Measurements from ENCODE around the gene PPP1R37. TPM values are rescaled to one million over a fixed set of nuclear protein-coding genes. Genes with fewer than 3 reads are reported as not detected.
A peak's percentile ranks its signal among the peaks of the same experiment; 100 is the strongest.

PPP1R37 gene
- total RNA-seq, 2 experiments from 2014 or later = 10.2 to 10.3 TPM

DNA sequence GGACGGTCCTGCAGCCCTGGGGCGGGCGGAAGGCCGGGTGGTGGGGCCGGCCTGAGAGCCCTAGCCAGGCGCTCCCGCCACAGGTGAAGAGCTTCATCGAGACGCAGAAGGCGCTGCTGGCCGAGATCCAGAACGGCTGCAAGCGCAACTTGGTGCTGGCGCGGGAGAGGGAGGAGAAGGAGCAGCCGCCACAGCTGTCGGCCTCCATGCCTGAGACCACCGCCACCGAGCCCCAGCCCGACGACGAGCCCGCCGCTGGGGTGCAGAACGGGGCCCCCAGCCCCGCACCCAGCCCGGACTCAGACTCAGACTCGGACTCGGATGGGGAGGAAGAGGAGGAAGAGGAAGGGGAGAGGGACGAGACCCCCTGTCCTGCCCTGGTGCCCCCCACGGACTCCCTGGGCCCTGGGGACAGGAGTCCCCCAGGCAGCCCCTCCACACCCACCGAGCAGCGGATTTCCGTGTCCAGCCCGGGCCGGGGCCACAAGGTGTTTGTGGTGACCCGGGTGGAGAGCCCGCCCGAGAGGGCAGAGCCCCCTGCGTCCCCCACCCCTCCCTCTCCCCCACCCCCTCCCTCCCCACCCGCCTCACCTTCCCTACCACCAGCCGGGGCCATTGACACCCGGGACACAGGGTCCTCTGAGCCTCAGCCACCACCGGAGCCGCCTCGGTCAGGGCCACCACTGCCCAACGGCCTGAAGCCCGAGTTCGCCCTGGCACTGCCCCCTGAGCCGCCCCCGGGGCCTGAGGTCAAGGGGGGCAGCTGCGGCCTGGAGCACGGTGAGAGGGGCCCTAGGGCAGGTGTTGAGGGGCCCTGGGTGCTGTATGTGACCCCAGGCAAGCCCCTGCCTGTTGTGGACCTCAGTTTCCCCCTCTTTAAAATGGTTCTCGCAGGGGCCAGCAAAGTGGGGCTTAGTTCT, 52.6 kb downstream of the PPP1R37 start:
- Mint-ChIP-seq H3K27me3 (ENCODE audit: low read depth) (no peaks in the 10 kb centered on the region), H3K4me3 (no peak overlapping the region), H3K36me3 (ENCODE audit: low read depth) (peaks cover 5% of the 10 kb centered on the region), H3K9me3 (no peaks in the 10 kb centered on the region), H3K4me1 (ENCODE audit: low read depth) (peaks cover 2% of the 10 kb centered on the region), H3K27ac (no peak overlapping the region)
- no peak for DNase-seq
- CTCF ChIA-PET = no interaction called here
- intact Hi-C loops (cut with micrococcal nuclease) = no loop called here

DNA sequence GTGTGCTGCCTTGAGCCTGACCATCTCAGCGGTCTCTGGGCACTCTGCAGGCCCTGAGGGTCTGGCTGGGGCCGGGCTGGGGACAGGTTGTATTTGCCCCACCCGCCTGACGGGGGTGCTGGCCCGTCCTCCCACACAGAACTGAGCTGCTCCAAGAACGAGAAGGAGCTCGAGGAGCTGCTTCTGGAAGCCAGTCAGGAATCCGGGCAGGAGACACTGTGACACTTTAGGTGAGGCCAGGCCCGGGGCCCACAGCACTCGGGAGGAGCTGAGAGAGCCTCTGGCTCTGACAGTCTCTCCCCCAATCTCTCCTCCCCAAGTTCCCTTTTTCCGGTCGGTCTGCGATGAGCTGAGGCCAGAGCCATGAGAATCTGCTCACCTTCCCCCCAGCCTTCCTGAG, 53.3 kb downstream of the PPP1R37 start:
- intact Hi-C loops (cut with micrococcal nuclease) = no loop called here
- Mint-ChIP-seq H3K9me3 (no peaks in the 10 kb centered on the region), H3K27ac (no peak overlapping the region), H3K4me1 (ENCODE audit: low read depth) (peaks cover 2% of the 10 kb centered on the region), H3K4me3 (no peak overlapping the region), H3K36me3 (ENCODE audit: low read depth) (peaks cover 5% of the 10 kb centered on the region), H3K27me3 (ENCODE audit: low read depth) (no peaks in the 10 kb centered on the region)
- CTCF ChIA-PET = no interaction called here
- no peak for DNase-seq

DNA sequence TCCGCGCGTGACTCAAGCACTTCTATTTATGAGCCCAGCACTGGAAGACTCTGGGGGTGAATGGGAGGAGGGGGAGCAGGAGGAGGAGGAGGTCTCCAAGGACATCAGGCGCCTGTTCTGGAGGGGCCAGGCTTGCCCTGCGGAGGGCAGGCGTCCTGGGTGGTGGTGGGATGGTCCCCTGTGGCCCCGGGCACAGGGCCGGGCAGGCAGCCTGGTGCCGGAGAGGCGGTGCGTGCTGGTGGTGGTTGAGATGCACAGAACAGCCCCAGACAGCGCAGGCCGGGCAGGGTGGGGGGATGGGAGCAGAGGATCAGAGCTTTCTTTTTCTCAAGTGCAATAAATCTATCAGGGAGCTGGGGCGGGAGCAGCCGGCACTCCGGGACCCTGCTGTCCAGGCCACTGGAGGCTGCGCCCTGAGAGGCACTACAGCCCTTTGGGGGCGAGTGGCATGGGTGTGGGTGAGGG, 53.8 kb downstream of the PPP1R37 start:
- Mint-ChIP-seq H3K4me3 (no peak overlapping the region), H3K4me1 (ENCODE audit: low read depth) (peaks cover 5% of the 10 kb centered on the region), H3K27me3 (ENCODE audit: low read depth) (peaks cover 4% of the 10 kb centered on the region), H3K9me3 (no peaks in the 10 kb centered on the region), H3K36me3 (ENCODE audit: low read depth) (peaks cover 8% of the 10 kb centered on the region), H3K27ac (no peak overlapping the region)
- CTCF ChIA-PET = no interaction called here
- DNase-seq = no peak
- intact Hi-C loops (cut with micrococcal nuclease) = no loop called here

DNA sequence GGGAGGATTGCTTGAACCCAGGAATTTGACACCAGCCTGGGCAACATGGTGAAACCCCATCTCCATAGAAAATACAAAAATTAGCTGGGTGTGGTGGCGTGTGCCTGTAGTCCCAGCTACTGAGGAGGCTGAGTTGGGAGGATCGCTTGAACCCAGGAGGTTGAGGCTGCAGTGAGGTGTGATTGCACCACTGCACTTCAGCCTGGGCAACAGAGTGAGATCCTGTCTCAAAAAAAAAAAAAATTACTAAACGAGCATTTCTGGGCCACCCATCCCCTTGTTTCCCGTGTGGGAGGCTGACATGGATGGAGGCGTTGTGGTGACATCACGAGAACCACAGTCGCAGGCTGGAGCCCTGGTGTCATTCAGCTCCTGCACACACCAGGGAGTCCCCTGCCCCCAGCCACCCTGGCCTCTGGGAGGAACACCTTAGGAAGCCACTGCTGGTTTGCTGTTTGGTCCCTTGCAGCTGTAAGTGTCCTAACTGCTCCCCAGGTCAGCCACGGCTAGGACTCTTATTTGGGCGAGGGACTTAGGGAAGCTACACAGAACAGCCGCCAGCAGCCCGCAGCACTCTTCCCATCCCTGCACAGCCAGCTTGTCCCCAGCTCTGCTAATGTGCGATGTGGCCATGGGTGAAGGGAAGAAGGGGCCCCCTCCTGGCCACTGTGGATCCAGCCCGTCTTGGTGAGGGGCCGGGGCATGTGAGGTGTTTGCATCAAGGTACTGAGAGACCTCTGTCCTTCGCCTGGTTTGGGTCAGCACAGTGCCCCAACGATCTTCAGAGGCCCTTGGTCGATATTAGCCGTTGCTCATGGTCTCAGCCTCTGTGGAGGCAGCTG, 55.1 kb downstream of the PPP1R37 start:
- H3K27ac Mint-ChIP-seq = no peak overlapping the region
- H3K4me1 Mint-ChIP-seq (ENCODE audit: low read depth) = peaks cover 11% of the 10 kb centered on the region
- peaks cover 5% of the 10 kb centered on the region for H3K36me3 Mint-ChIP-seq (ENCODE audit: low read depth)

DNA sequence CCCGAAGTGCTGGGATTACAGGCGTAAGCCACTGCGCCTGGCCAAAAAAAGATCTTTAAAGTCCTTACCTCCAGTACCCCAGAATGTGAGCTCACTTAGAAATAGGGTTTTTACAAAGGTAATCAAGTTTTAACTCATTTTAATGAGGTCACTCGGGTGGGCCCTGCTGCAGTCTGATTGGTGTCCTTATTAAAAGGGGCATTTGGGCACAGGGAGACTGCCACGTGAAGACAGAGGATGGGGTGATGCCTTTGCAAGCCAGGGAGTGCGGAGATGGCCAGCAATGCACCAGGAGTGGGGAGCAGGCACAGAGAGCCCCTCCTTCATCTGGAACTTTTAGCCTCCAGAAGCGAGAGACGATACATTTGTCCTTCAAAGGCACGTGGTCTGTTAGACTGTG, 56.1 kb downstream of the PPP1R37 start:
- CTCF ChIA-PET = interaction anchor here (0.6 to 0.9 kb wide), 2 partner anchors 15 to 733 kb away, joined by 3 read pairs; no protein-coding TSS in a partner anchor
- peaks cover 4% of the 10 kb centered on the region for H3K36me3 Mint-ChIP-seq (ENCODE audit: low read depth)
- no peak for DNase-seq

More for the DNA sequence above, 55.1 kb downstream of the PPP1R37 start:
- no peak for DNase-seq
- intact Hi-C loops (cut with micrococcal nuclease) = no loop called here
- H3K27me3 Mint-ChIP-seq (ENCODE audit: low read depth) = peaks cover 10% of the 10 kb centered on the region
- H3K4me3 Mint-ChIP-seq = no peak overlapping the region
- CTCF ChIA-PET = interaction anchor here (0.6 to 0.9 kb wide), 3 partner anchors 16 to 734 kb away, joined by 3 to 4 read pairs (median 3); no protein-coding TSS in a partner anchor
- no peaks in the 10 kb centered on the region for H3K9me3 Mint-ChIP-seq

DNA sequence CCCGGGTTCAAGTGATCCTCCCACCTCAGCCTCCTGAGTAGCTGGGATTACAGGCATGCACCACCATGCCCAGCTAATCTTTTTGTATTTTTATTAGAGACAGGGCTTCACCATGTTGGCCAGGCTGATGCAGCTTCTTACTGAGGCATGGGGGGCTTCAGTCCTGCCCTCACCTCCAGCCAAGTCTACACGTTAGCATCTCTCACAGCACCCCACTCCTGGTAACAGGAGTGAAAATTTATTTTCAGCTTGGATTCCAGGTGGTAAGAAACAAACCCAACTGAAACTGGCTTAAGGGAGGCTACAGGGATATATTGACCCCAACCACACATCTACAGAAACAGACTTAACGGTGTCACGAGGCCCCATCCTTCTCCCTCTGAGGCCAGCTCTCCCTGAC, 57.2 kb downstream of the PPP1R37 start:
- DNase-seq = no peak
- no peak overlapping the region for H3K4me3 Mint-ChIP-seq
- H3K27me3 Mint-ChIP-seq (ENCODE audit: low read depth) = peaks cover 19% of the 10 kb centered on the region
- no peak overlapping the region for H3K27ac Mint-ChIP-seq
- H3K36me3 Mint-ChIP-seq (ENCODE audit: low read depth) = peaks cover 4% of the 10 kb centered on the region
- no peaks in the 10 kb centered on the region for H3K9me3 Mint-ChIP-seq
- intact Hi-C loops (cut with micrococcal nuclease) = no loop called here
- CTCF ChIA-PET = interaction anchor here (0.6 to 0.8 kb wide), 2 partner anchors 37 to 667 kb away, joined by 3 read pairs; no protein-coding TSS in a partner anchor
- peaks cover 18% of the 10 kb centered on the region for H3K4me1 Mint-ChIP-seq (ENCODE audit: low read depth)

More for the DNA sequence above, 56.1 kb downstream of the PPP1R37 start:
- Mint-ChIP-seq H3K27ac (no peak overlapping the region), H3K9me3 (no peaks in the 10 kb centered on the region), H3K4me3 (no peak overlapping the region), H3K4me1 (ENCODE audit: low read depth) (peaks cover 16% of the 10 kb centered on the region), H3K27me3 (ENCODE audit: low read depth) (peaks cover 15% of the 10 kb centered on the region)
- intact Hi-C loops (cut with micrococcal nuclease) = no loop called here

DNA sequence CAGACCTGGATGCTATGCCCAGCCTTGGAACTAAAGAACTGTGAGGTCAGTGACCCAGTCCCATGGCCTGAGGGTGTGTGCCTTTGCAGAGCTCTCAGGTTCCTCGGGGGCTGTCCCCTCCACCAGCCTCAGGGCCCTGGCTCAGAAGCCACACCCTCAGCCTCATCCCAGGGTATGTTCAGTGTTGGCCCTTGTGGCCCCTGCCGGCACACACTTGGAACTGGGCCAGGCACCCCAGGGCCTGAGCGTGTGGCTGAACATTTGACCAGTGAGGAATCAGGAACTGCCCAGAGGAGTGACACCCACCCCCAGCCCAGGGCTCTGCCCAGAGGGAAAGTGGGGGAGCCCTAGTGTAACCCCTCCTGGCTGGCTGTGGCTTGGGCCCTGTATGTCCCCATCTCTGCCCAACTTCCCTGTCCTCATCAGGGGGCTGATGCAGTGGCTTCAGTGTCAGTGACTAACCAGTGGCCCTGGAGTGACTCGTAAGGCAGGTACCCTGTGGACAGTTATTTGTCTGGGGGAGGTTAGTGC, 57.8 kb downstream of the PPP1R37 start:
- Mint-ChIP-seq H3K4me3 (no peak overlapping the region), H3K9me3 (no peaks in the 10 kb centered on the region), H3K36me3 (ENCODE audit: low read depth) (peaks cover 4% of the 10 kb centered on the region), H3K4me1 (ENCODE audit: low read depth) (peaks cover 18% of the 10 kb centered on the region), H3K27ac (no peak overlapping the region), H3K27me3 (ENCODE audit: low read depth) (peaks cover 22% of the 10 kb centered on the region)
- CTCF ChIA-PET = interaction anchor here (0.8 kb wide), 1 partner anchor 37 kb away, joined by 3 read pairs; no protein-coding TSS in a partner anchor
- DNase-seq = no peak
- intact Hi-C loops (cut with micrococcal nuclease) = no loop called here

DNA sequence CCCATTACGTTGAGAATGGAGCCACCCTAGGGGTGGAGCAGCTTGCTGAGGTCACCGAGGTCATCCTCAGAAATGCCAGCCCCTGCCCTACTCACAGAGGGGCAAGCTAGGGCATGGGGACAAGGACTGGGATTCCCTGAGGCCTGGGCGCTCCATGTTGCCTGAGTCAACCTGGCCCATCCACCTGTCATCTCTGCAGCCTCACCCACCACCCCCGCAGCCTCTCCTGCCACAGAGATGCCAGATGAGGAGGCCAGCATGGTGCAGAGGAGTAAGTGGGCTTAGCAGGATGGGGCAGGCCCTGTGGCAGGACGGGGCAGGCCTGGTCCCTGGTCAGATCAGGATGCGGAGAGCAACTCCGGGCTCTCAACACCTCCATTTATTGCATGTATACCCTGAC, 58.3 kb downstream of the PPP1R37 start:
- CTCF ChIA-PET = interaction anchor here (0.6 kb wide), 1 partner anchor 379 kb away, joined by 5 read pairs; no protein-coding TSS in a partner anchor
- peaks cover 18% of the 10 kb centered on the region for H3K4me1 Mint-ChIP-seq (ENCODE audit: low read depth)
- intact Hi-C loops (cut with micrococcal nuclease) = no loop called here
- no peak overlapping the region for H3K4me3 Mint-ChIP-seq
- H3K27ac Mint-ChIP-seq = no peak overlapping the region
- no peak for DNase-seq
- H3K27me3 Mint-ChIP-seq (ENCODE audit: low read depth) = peaks cover 22% of the 10 kb centered on the region
- peaks cover 4% of the 10 kb centered on the region for H3K36me3 Mint-ChIP-seq (ENCODE audit: low read depth)
- no peaks in the 10 kb centered on the region for H3K9me3 Mint-ChIP-seq

DNA sequence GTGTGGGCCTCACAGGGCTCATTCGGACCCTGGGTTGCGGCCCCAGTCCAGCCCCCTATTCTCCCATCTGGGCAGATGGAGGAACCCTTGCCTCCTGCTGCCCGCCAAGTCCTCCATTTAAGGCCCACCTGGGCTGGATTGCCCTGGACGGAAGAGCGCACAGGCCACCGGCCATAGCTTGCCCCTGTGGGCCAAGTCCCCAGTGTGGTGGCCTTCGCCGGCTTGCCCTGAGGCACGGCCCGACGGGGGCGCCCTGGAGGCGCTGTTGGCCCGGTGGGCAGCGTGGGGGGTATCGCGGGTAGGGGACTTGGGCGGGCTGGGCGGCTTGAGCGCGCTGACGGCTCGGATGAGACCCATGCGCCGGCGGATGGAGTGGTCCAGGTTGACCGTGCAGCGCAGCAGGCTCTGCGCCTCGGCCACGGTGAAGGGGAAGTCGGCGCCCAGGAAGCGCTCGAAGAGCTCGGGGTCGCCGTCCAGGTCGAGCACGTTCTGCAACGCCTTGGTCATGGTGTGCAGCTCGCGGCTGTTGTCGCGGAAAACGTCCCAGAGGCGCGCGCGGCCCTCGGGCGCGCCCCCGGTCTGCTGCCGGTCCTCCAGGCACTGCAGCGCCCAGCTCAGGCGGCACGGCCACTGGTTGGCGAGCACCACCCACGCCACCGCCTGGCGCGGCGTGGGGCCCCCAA, 59.0 kb downstream of the PPP1R37 start:
- no peak for DNase-seq
- peak overlapping the region; percentile 18 for H3K4me3 Mint-ChIP-seq
- no peak overlapping the region for H3K27ac Mint-ChIP-seq
- H3K36me3 Mint-ChIP-seq (ENCODE audit: low read depth) = peaks cover 4% of the 10 kb centered on the region
- H3K9me3 Mint-ChIP-seq = no peaks in the 10 kb centered on the region
- intact Hi-C loops (cut with micrococcal nuclease) = no loop called here
- peaks cover 24% of the 10 kb centered on the region for H3K27me3 Mint-ChIP-seq (ENCODE audit: low read depth)
- H3K4me1 Mint-ChIP-seq (ENCODE audit: low read depth) = peaks cover 18% of the 10 kb centered on the region
- CTCF ChIA-PET = interaction anchor here (0.6 to 1.7 kb wide), 2 partner anchors 12 to 379 kb away, joined by 4 to 5 read pairs; no protein-coding TSS in a partner anchor

DNA sequence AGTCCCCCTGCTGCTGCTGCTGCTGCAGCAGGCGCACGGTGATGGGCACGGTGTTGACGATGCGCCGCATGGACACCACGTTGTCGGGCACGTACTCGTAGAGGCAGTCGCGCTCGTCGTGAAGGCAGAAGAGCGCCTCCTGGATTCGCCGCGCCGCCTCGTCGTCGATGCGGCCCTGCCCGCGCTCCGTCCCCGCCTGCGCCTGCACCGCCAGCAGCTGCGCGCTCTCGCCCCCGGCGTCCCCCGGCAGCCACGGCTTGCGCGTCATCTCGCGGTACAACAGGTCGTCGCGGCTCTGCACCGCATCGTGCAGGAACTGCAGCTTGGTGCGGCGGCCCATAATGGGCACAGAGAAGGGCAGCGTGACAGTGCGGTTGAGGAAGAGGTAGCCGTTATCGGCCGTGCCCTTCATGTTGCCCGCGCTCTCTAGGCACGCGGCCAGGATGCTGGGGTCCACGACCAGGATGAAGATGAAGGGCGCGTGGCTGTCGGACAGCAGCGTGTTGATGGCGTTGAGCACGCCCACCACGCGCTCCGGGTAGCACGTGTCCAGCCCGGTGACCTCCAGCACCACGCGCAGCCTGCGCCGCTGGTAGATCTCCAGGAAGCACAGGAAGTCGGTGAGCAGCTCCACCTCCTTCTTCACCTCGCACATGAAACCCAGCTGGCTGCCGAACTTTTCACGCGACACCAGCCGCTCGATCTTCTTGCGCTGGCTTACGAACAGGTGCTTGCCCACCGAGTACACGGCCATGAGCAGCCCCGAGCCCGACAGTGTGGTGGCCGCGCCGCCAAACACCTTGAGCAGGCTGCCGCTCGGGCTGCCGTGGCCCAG, 59.7 kb downstream of the PPP1R37 start:
- CTCF ChIA-PET = interaction anchor here (1.1 to 1.7 kb wide), 2 partner anchors 12 to 25 kb away, joined by 3 to 4 read pairs; no protein-coding TSS in a partner anchor
- peak overlapping the region; percentile 54 for H3K4me3 Mint-ChIP-seq
- H3K27ac Mint-ChIP-seq = no peak overlapping the region
- intact Hi-C loops (cut with micrococcal nuclease) = loop anchor here (1.0 kb wide), 1 partner anchor 26 kb away; the partner anchor contains the start of genes BLOC1S3 and TRAPPC6A
- peaks cover 18% of the 10 kb centered on the region for H3K4me1 Mint-ChIP-seq (ENCODE audit: low read depth)
- peaks cover 27% of the 10 kb centered on the region for H3K27me3 Mint-ChIP-seq (ENCODE audit: low read depth)
- peaks cover 4% of the 10 kb centered on the region for H3K36me3 Mint-ChIP-seq (ENCODE audit: low read depth)
- DNase-seq = peak; percentile 67
- no peaks in the 10 kb centered on the region for H3K9me3 Mint-ChIP-seq
